Dendritic cell treated with granulocyte-macrophage colony-stimulating factor and Interleukin-4, amounts not matched to agents 40 ng/mL and 50 ng/mL, for 4 days (primary cell): ENCODE results near the gene KLHL26.
A peak's percentile ranks its signal among the peaks of the same experiment; 100 is the strongest.
"Not testable (repeated sequence)": the region's sequence is repeated elsewhere in the genome, so short reads cannot be mapped to it uniquely, and the experiment has no call there.

Source experiments
- H3K27ac Mint-ChIP-seq: one replicate; pipeline ENCODE4 v1.8.0; 2022; ENCODE audit warnings: mild to moderate bottlenecking, mixed read lengths
- H3K27me3 Mint-ChIP-seq: one replicate; pipeline ENCODE4 v1.8.0; 2022; ENCODE audit warnings: mild to moderate bottlenecking, mixed read lengths
- H3K36me3 Mint-ChIP-seq: one replicate; pipeline ENCODE4 v1.8.0; 2022; ENCODE audit warnings: low read depth, mixed read lengths
- H3K4me1 Mint-ChIP-seq: one replicate; pipeline ENCODE4 v1.8.0; 2022; ENCODE audit warnings: low read depth, mixed read lengths
- H3K4me3 Mint-ChIP-seq: one replicate; pipeline ENCODE4 v1.8.0; 2022; ENCODE audit warnings: mild to moderate bottlenecking, moderate library complexity, mixed read lengths
- H3K9me3 Mint-ChIP-seq: one replicate; pipeline ENCODE4 v1.8.0; 2022; ENCODE audit warnings: mixed read lengths
- intact Hi-C: fragments of 100-400 bp; cut with micrococcal nuclease; formaldehyde crosslinking; loops from one replicate; pipeline ENCODE4 v1.15.0; 2022

KLHL26 gene

DNA sequence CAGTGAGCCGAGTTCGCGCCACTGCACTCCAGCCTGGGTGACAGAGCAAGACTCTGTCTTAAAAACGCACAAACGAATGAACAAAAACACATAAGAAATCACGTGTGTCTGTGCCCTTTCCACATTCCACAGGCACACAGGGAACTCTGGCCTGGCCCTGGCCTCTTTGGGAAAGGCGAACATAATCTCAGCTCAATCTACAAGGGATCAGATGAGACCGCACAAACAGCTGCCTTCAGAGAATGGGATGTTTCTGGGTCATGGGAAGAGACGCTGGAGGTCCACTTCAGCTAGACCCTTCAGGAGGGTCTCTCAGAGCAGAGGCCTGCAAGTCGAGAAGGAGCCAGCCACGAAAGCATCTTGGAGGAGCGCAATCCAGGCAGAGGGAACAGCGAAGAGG, 40.3 kb downstream of the KLHL26 start:
- intact Hi-C loops = loop anchor here (10.0 kb wide), 1 partner anchor 82 kb away; no protein-coding TSS in a partner anchor
- Mint-ChIP-seq H3K27me3 (peaks cover 3% of the 10 kb centered on the region), H3K4me1 (peaks cover 35% of the 10 kb centered on the region), H3K4me3 (no peak overlapping the region), H3K9me3 (no peaks in the 10 kb centered on the region), H3K36me3 (peaks cover 2% of the 10 kb centered on the region), H3K27ac (no peak overlapping the region)

DNA sequence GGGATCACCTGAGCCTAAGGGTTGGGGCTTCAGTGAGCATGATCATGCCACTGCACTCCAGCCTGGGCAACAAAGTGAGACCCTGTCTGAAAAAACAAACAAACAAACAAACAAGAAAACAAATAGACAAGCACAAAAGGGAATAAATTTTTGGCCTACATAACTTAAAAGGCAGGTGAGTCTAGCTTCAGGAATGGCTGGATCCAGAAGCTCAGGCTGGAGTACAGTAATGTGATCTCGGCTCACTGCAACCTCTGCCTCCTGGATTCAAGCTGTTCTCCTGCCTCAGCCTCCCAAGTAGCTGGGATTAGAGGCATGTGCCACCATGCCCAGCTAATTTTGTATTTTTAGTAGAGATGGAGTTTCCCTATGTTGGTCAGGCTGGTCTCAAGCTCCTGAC, 43.3 kb downstream of the KLHL26 start:
- H3K36me3 Mint-ChIP-seq, H3K4me3 Mint-ChIP-seq, H3K27me3 Mint-ChIP-seq, H3K27ac Mint-ChIP-seq, H3K9me3 Mint-ChIP-seq, intact Hi-C loops: not testable (repeated sequence)
- peaks cover 58% of the 10 kb centered on the region for H3K4me1 Mint-ChIP-seq

- intact Hi-C loops = loop anchor here (2.0 kb wide), 1 partner anchor 46 kb away; the partner anchor contains the start of gene KLHL26
- Mint-ChIP-seq H3K27ac (peak overlapping the region; percentile 90), H3K4me3 (peak overlapping the region; percentile 89), H3K27me3 (no peaks in the 10 kb centered on the region), H3K36me3 (peaks cover 6% of the 10 kb centered on the region), H3K9me3 (no peaks in the 10 kb centered on the region), H3K4me1 (peaks cover 68% of the 10 kb centered on the region)
Measured at GRCh38 chr19:18682807-18683108, 45.9 kb downstream of the KLHL26 start.

GRCh38 chr19:18683109-18683957, 46.5 kb downstream of the KLHL26 start, which contains the start of gene CRTC1:
Gene CRTC1 (plus strand): TSS chr19:18683680. CDS start chr19:18683703, 23 bp downstream.
- Mint-ChIP-seq H3K4me1 (peaks cover 68% of the 10 kb centered on the region), H3K9me3 (no peaks in the 10 kb centered on the region), H3K27me3 (no peaks in the 10 kb centered on the region), H3K4me3 (peak within 1 kb of the TSS; percentile 89), H3K36me3 (peaks cover 6% of the 10 kb centered on the region), H3K27ac (peak within 1 kb of the TSS; percentile 90)
- intact Hi-C loops = loop anchor here (2.0 kb wide), 1 partner anchor 47 kb away; the partner anchor contains the start of gene KLHL26

- intact Hi-C loops = loop anchor here (2.0 kb wide), 1 partner anchor 47 kb away; the partner anchor contains the start of gene KLHL26
- no peaks in the 10 kb centered on the region for H3K9me3 Mint-ChIP-seq
- peak overlapping the region; percentile 90 for H3K27ac Mint-ChIP-seq
- H3K4me3 Mint-ChIP-seq = peak overlapping the region; percentile 67
- peaks cover 62% of the 10 kb centered on the region for H3K4me1 Mint-ChIP-seq
- peaks cover 6% of the 10 kb centered on the region for H3K36me3 Mint-ChIP-seq
- H3K27me3 Mint-ChIP-seq = no peaks in the 10 kb centered on the region
Measured at GRCh38 chr19:18683958-18684641, 47.3 kb downstream of the KLHL26 start.

- Mint-ChIP-seq H3K9me3 (no peaks in the 10 kb centered on the region), H3K27ac (no peak overlapping the region), H3K4me1 (peaks cover 57% of the 10 kb centered on the region), H3K36me3 (peaks cover 6% of the 10 kb centered on the region), H3K4me3 (no peak overlapping the region), H3K27me3 (no peaks in the 10 kb centered on the region)
- intact Hi-C loops = no loop called here
Measured at GRCh38 chr19:18684642-18684993, 47.8 kb downstream of the KLHL26 start.

- Mint-ChIP-seq H3K27me3 (no peaks in the 10 kb centered on the region), H3K4me3 (no peak overlapping the region), H3K9me3 (no peaks in the 10 kb centered on the region), H3K4me1 (peaks cover 52% of the 10 kb centered on the region), H3K27ac (no peak overlapping the region), H3K36me3 (peaks cover 6% of the 10 kb centered on the region)
- intact Hi-C loops = no loop called here
Measured at GRCh38 chr19:18685597-18686190, 48.9 kb downstream of the KLHL26 start.

DNA sequence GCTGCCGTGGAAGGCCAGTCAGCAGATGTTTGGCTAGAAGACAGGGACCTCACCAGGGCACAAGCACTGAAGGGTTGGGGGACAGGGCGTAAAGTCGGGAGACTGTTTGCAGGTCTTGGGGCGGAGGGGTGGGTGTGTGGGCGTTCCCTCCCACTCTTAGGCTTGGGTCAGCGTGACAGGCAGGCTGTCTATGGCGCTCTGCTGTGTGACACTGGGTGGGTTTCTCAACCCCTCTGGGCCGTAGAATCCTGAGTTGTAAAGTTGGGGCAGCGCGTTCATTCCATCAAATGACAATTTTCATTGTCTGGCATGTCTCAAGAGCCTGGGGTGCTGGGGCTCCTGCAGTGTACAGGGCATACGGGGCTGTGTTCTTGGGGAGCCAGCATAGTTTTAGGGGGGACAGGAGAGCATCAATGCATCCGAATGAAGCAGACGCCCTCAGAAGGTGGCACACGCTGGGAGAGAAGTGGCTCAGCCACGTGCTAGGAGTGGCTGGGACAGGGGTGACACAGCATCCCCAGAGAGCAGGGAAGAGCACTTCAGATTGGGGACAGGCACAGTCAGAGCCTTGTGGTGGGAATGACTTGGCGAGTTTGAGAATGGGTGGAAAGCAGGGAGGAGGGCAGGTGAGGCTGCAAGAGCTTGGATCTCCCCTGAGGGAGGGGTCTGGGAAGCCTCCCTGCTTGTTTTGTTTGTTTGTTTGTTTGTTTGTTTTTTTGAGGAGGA, 51.1 kb downstream of the KLHL26 start:
- no peaks in the 10 kb centered on the region for H3K9me3 Mint-ChIP-seq
- intact Hi-C loops = no loop called here

GRCh38 chr19:18696023-18696422, 59.2 kb downstream of the KLHL26 start:
- no peak overlapping the region for H3K4me3 Mint-ChIP-seq
- H3K9me3 Mint-ChIP-seq = no peaks in the 10 kb centered on the region
- H3K27ac Mint-ChIP-seq = no peak overlapping the region
- no peaks in the 10 kb centered on the region for H3K36me3 Mint-ChIP-seq
- intact Hi-C loops = no loop called here
- H3K27me3 Mint-ChIP-seq = no peaks in the 10 kb centered on the region
- peaks cover 20% of the 10 kb centered on the region for H3K4me1 Mint-ChIP-seq

More for the DNA sequence above, 51.1 kb downstream of the KLHL26 start:
- Mint-ChIP-seq H3K27ac (no peak overlapping the region), H3K27me3 (no peaks in the 10 kb centered on the region), H3K36me3 (peaks cover 6% of the 10 kb centered on the region), H3K4me1 (peaks cover 37% of the 10 kb centered on the region), H3K4me3 (no peak overlapping the region)

GRCh38 chr19:18697680-18698079, 60.9 kb downstream of the KLHL26 start:
- H3K4me1 Mint-ChIP-seq = peaks cover 26% of the 10 kb centered on the region
- peaks cover 3% of the 10 kb centered on the region for H3K27me3 Mint-ChIP-seq
- intact Hi-C loops = no loop called here
- no peaks in the 10 kb centered on the region for H3K36me3 Mint-ChIP-seq
- no peaks in the 10 kb centered on the region for H3K9me3 Mint-ChIP-seq
- no peak overlapping the region for H3K27ac Mint-ChIP-seq
- no peak overlapping the region for H3K4me3 Mint-ChIP-seq

DNA sequence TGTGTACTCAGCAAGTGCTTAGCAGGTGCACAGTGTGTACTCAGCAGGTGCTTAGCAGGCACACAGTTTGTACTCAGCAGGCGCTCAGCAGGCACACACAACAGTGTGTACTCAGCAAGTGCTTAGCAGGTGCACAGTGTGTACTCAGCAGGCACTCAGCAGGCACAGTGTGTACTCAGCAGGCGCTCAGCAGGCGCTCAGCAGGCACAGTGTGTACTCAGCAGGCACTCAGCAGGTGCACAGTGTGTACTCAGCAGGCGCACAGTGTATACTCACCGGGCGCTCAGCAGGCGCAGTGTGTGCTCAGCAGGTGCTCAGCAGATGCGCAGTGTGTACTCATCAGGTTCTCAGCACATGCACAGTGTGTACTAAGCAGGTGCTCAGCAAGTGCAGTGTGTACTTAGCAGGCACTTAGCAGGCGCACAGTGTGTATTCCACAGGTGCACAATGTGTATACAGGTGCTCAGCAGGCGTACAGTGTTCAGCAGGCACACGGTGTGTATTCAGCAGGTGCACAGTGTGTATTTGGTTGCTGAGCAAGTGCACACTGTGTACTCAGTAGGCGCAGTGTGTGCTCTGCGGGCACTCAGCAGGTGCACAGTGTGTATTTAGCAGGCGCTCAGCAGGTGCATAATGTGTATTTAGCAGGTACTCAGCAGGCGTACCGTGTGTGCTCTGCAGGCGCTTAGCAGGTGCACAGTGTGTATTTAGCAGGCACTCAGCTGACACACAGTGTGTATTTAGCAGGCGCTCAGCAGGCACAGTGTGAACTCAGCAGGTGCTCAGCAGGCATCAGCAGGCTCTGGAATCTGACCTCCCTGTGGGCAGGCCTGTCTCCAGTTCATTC, 61.7 kb downstream of the KLHL26 start:
- Mint-ChIP-seq H3K4me3 (no peak overlapping the region), H3K9me3 (no peaks in the 10 kb centered on the region), H3K27ac (no peak overlapping the region), H3K27me3 (peaks cover 3% of the 10 kb centered on the region), H3K4me1 (peaks cover 26% of the 10 kb centered on the region), H3K36me3 (no peaks in the 10 kb centered on the region)
- intact Hi-C loops = no loop called here

DNA sequence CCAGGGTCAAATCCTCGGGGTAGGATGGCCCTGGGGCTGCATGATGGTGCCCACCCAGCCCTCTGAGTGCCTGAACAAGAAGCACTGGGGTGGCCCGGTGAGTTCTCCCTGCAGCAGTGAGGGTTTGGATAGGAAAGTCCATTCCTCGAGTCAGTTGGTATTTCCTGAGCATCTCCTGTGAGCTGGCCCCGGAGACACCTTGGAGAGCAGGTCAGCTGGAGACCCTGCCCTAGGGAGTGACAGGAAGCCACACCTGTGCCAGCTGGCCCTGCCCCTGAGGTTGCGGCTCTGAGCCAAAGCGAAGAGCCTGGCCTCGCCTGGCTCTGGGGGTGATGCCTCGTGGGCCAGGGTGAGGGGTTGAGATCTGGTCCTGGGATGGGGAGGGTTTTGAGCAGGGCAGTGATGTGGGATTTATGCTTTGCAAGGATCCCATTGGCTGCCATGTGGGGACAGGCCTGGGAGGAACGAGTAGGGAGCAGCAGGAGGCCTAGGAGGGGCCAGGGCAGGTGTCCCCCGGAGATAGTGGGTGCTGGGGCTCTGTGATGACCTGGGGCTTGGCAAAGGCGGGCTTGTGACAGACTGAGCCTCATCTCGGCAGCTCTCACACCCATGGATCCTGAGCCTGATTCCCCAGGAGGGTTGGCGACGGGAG, 62.7 kb downstream of the KLHL26 start:
- Mint-ChIP-seq H3K27me3 (peaks cover 3% of the 10 kb centered on the region), H3K4me3 (no peak overlapping the region), H3K27ac (peak overlapping the region; percentile 31), H3K4me1 (peaks cover 26% of the 10 kb centered on the region), H3K36me3 (no peaks in the 10 kb centered on the region), H3K9me3 (no peaks in the 10 kb centered on the region)
- intact Hi-C loops = no loop called here
